Heart left ventricle (tissue), 16 donors: ENCODE data around the gene UTP18. TPM values are rescaled to one million over a fixed set of nuclear protein-coding genes. Genes with fewer than 3 reads are reported as not detected.

Experiments used
- ATAC-seq, 4 donors: fragments of 200-7000 bp; cut with Tn5 transposase; one replicate each; pipeline ENCODE4 v1.9.1; 2020 to 2022; ENCODE audit warnings: moderate library complexity in 4 of 4, mild to moderate bottlenecking in 3 of 4, moderate number of reproducible peaks in 1 of 4
- DNase-seq, 5 donors: peaks; one replicate each; pipeline ENCODE4 v3.0.0-alpha.2; 2020
- H3K27ac ChIP-seq, 12 donors: fragments of 200-600 bp; sonication (generic) in 4 of 12; one replicate each; pipeline versions ENCODE4 v1.5.0 to v1.8.0; 2016 to 2022; ENCODE audit warnings: mild to moderate bottlenecking in 2 of 12
- H3K27me3 ChIP-seq, 9 donors: fragments of 200-600 bp; sonication (generic) in 2 of 9; one replicate each; pipeline versions ENCODE4 v1.5.1 to v1.8.0; 2016 to 2022; ENCODE audit warnings: mild to moderate bottlenecking in 3 of 9
- H3K36me3 ChIP-seq, 9 donors: fragments of 200-600 bp; sonication (generic) in 2 of 9; one replicate each; pipeline versions ENCODE4 v1.5.0 to v1.8.0; 2018 to 2022; ENCODE audit warnings: mild to moderate bottlenecking in 2 of 9
- H3K4me1 ChIP-seq, 12 donors: fragments of 200-600 bp; sonication (generic) in 4 of 12; one replicate each; pipeline versions ENCODE4 v1.5.0 to v1.8.0; 2016 to 2022; ENCODE audit warnings: mild to moderate bottlenecking in 3 of 12
- H3K4me3 ChIP-seq, 12 donors: fragments of 200-600 bp; sonication (generic) in 4 of 12; one replicate each; pipeline versions ENCODE4 v1.5.0 to v1.8.0; 2017 to 2022; ENCODE audit warnings: mild to moderate bottlenecking in 9 of 12, moderate library complexity in 4 of 12
- H3K9me3 ChIP-seq, 12 donors: fragments of 200-600 bp; sonication (generic) in 4 of 12; one replicate each; pipeline versions ENCODE4 v1.5.0 to v1.8.0; 2016 to 2022; ENCODE audit warnings: mild to moderate bottlenecking in 1 of 12
- POLR2A ChIP-seq, 2 donors: fragments of 450-650 bp; IDR thresholded peaks; one replicate each; pipeline ENCODE4 v1.6.1; 2017; ENCODE audit warnings: antibody characterized with exemption in 2 of 2, mild to moderate bottlenecking in 2 of 2, moderate library complexity in 2 of 2
- WGBS, 4 donors: extraction: QIAGEN DNeasy Blood & Tissue Kit in 2 of 4; methylation state at CpG; one replicate each; pipeline versions ENCODE4 v1.1.5 to v1.1.7; 2013 to 2018; 5-methylcytosine and 5-hydroxymethylcytosine counted together
- intact Hi-C, 10 donors: fragments of 100-400 bp; cut with DNase I; formaldehyde crosslinking; loops; one replicate each; pipeline versions ENCODE4 v1.11.1 to v1.14.2; 2022
- polyA plus RNA-seq, 2 donors: library from polyadenylated mRNA; stranded (reverse); fragments of 200-250 nt; gene quantifications; one replicate each; pipeline ENCODE4 v1.2.3, GENCODE V29; 2013
- total RNA-seq, 9 donors: library from RNA; depleted of rRNA in 2 of 9; stranded (reverse); fragments of >200 nt in 2 of 9; fragmentation: NEBNext Ultra II Directional in 3 of 9; extraction: Animal tissue kit (Norgen Biotek cat#: 25700) in 3 of 9; gene quantifications; one replicate each; pipeline versions ENCODE4 v1.1.0 to v1.2.4, GENCODE V29; 2016 to 2023
- TF ChIP-seq, protein P1 (sequence below), 12 donors: fragments of 200-600 bp; sonication (generic) in 4 of 12; IDR thresholded peaks; one replicate each; pipeline versions ENCODE4 v1.5.0 to v1.8.0; 2018 to 2022; ENCODE audit warnings: antibody characterized with exemption in 12 of 12, mild to moderate bottlenecking in 5 of 12
- donor health status: ischemic (EF 13 %, LVEDD 7.1; RV severe dilation, severe dysfunction).
- donor health status: healthy with polysubstance abuse.
- donor health status: DM: no; HTN: yes; CAD: no.
- donor health status: DM: no; HTN: no; CAD: no.
- donor health status: ischemic (EF 25% LVEDD 6.9; RV normal size, moderate dysfunction).
- donor health status: ischemic (EF 25% LVEDD 5.7; RV mildly dilated, moderate dysfunction).
- donor health status: healthy.
- donor health status: DM: yes; HTN: yes; CAD: no.
- donor health status: ischemic (EF 35%, LVEDD 5.7; RV mildly dilated, moderate dysfunction).
- donor health status: nonischemic (EF 11% LVEDD 7.7; RV severe dilation, severe dysfunction).
- donor health status: DM: yes; HTN: yes; CAD: no.
- donor health status: PGD.
- donor health status: ischemic (EF 29% LVEDD 5.4; RV normal size, mild dysfunction).
- donor health status: nonischemic (EF 23%, LVEDD 6.1; RV moderate dilation, normal function).

Gene UTP18
- total and polyA plus RNA-seq, 11 donors, result 5.3 to 16.7 (median 8.1) TPM

DNA sequence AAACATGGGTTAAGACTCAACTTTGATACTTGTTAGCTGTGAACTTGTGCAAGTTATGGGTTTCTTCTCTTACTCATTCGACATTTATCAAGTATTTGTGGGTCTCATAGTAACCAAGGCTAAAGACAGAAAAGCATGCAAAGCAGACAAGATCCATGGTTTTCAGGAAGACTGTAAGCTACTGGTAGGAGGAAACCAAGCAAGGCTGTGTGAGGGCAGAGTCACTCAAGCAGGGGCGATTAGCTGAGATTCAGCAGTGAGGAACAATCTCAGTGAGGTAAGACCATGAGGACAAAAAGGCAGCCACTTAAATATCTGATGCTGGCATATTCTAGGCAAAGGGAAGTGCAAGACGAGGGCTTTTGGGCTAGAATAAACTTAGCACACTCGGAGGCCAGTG lies 30.0 kb upstream of the UTP18 start:
- 75 to 83% (median 75%) methylated on average over 4 of the region's 4 CpGs for WGBS, 4 donors
- intact Hi-C loops, result no loop called here
- Histone ChIP-seq H3K4me3 (no peak overlapping the region), H3K27me3 (no peaks in the 10 kb centered on the region), H3K27ac (no peak overlapping the region), H3K9me3 (peaks cover 0 to 2% (median 0%) of the 10 kb centered on the region in 12 donors), H3K36me3 (no peaks in the 10 kb centered on the region), H3K4me1 (peaks cover 0 to 17% (median 3%) of the 10 kb centered on the region in 12 donors)
- DNase-seq, result no peak
- ATAC-seq, result no peak
- no peak for TF ChIP-seq POLR2A (IDR thresholded peaks at IDR 0.05)
- TF ChIP-seq, protein P1, sequence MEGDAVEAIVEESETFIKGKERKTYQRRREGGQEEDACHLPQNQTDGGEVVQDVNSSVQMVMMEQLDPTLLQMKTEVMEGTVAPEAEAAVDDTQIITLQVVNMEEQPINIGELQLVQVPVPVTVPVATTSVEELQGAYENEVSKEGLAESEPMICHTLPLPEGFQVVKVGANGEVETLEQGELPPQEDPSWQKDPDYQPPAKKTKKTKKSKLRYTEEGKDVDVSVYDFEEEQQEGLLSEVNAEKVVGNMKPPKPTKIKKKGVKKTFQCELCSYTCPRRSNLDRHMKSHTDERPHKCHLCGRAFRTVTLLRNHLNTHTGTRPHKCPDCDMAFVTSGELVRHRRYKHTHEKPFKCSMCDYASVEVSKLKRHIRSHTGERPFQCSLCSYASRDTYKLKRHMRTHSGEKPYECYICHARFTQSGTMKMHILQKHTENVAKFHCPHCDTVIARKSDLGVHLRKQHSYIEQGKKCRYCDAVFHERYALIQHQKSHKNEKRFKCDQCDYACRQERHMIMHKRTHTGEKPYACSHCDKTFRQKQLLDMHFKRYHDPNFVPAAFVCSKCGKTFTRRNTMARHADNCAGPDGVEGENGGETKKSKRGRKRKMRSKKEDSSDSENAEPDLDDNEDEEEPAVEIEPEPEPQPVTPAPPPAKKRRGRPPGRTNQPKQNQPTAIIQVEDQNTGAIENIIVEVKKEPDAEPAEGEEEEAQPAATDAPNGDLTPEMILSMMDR (IDR thresholded peaks at IDR 0.05), result no peak

DNA sequence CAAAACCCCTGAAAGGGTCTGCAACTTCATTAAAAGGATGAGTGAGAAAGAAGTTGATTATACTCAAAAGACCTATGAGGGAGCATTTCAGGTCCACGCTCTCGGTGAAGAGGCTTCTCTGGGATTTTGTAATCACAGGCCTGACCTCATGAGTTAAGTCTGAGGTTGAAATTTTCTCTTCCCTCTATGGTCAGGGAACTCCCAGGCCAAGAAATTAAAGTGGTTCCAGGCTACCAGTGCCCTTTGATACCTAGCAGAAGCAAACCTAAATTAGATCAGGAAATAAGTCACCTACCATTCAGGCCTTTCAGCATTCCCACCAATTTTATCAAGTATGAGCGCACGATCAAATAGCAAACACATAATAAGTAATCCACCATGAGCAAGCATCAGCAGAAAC lies 28.3 kb upstream of the UTP18 start:
- no peaks in the 10 kb centered on the region for H3K27me3 ChIP-seq
- peaks cover 0 to 8% (median 0%) of the 10 kb centered on the region in 12 donors for H3K9me3 ChIP-seq
- H3K27ac ChIP-seq, result no peak overlapping the region
- intact Hi-C loops, result no loop called here
- WGBS, 4 donors, result 73 to 90% (median 85%) methylated on average over 4 of the region's 4 CpGs
- H3K4me1 ChIP-seq, result peaks cover 0 to 12% (median 0%) of the 10 kb centered on the region in 12 donors
- no peak overlapping the region for H3K4me3 ChIP-seq
- TF ChIP-seq POLR2A (IDR thresholded peaks at IDR 0.05), result no peak
- TF ChIP-seq, protein P1 (IDR thresholded peaks at IDR 0.05), result no peak
- no peak for DNase-seq
- no peaks in the 10 kb centered on the region for H3K36me3 ChIP-seq
- ATAC-seq, result peak in 1 of 4 donors; percentile 39

DNA sequence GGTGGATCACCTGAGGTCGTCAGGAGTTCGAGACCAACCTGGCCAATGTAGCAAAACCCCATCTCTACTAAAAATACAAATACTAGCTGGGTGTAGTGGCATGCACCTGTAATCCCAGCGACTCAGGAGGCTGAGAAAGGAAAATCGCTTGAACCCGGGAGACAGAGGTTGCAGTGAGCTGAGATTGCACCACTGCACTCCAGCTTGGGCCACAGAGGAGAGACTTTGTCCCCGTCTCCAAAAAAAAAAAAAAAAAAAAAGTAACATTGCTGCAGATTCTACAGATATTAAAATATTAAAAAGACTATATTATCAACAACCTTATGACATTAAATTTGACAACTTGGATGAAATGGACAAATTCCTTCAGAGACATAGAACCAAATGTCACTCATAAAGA lies 26.2 kb upstream of the UTP18 start:
- no peak for DNase-seq
- Histone ChIP-seq H3K9me3 (peaks cover 0 to 8% (median 0%) of the 10 kb centered on the region in 12 donors), H3K27me3 (no peaks in the 10 kb centered on the region), H3K4me3 (no peak overlapping the region), H3K27ac (no peak overlapping the region), H3K36me3 (peaks cover 0 to 6% (median 0%) of the 10 kb centered on the region in 9 donors), H3K4me1 (peaks cover 0 to 9% (median 0%) of the 10 kb centered on the region in 12 donors)
- TF ChIP-seq POLR2A (IDR thresholded peaks at IDR 0.05), result no peak
- TF ChIP-seq, protein P1 (IDR thresholded peaks at IDR 0.05), result no peak
- WGBS, 4 donors, result 81 to 98% (median 90%) methylated on average over 6 of the region's 6 CpGs
- no peak for ATAC-seq
- intact Hi-C loops, result no loop called here

DNA sequence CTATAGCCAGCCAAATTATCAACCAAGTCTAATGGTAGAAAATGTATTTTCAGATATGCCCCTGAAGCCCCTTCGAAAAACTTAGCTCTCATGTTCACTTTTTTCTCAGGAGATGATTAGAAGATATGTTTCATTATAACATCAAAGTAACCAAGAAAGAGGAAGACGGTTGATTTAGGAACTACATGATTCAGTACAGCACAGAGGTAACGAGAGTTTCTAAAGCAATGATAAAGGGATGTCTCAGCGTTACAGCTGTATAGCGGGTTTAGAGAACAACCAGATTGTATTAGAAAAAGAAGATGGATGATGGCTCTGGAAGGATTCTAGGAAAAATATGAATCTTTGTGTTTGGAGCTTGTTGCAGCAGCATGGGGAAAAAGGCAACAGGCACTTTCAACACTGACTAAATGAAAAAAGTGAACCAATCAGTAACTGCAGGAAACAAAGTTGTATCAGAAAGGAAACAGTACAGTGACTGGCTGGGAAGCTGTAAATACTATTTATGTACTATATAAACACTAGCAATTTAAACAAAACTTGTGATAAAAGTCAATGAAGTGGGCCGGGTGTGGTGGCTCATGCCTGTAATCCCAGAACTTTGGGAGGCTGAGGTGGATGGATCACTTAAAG lies 22.0 kb upstream of the UTP18 start:
- no peak overlapping the region for H3K27ac ChIP-seq
- H3K9me3 ChIP-seq, result peaks cover 0 to 8% (median 0%) of the 10 kb centered on the region in 12 donors
- DNase-seq, result no peak
- ATAC-seq, result no peak
- intact Hi-C loops, result no loop called here
- TF ChIP-seq POLR2A (IDR thresholded peaks at IDR 0.05), result no peak
- TF ChIP-seq, protein P1 (IDR thresholded peaks at IDR 0.05), result no peak
- H3K4me3 ChIP-seq, result no peak overlapping the region
- H3K4me1 ChIP-seq, result peaks cover 0 to 9% (median 0%) of the 10 kb centered on the region in 12 donors
- WGBS, 4 donors, result 81 to 86% (median 84%) methylated on average over 6 of the region's 6 CpGs
- no peaks in the 10 kb centered on the region for H3K27me3 ChIP-seq
- peaks cover 0 to 6% (median 0%) of the 10 kb centered on the region in 9 donors for H3K36me3 ChIP-seq
